ENCODE results near the gene UNK. TPM values are rescaled to one million over a fixed set of nuclear protein-coding genes. Genes with fewer than 3 reads are reported as not detected.

UNK gene
- total and polyA plus RNA-seq, 9 of the 15 experiments (the other 6 are each of a cell fraction or from before 2014, with no cell fraction given) = 12.8 to 38.6 (median 24.8) TPM

- TF ChIP-seq FOXA1 (IDR thresholded peaks at IDR 0.05; ENCODE audit: borderline replicate concordance) (no peak), DEAF1 (CRISPR knock-in tag; IDR thresholded peaks at IDR 0.05) (peak; percentile 11), REST (IDR thresholded peaks at IDR 0.05; ENCODE audit: borderline replicate concordance) (0 out of 2 replicates have a peak, but pooled peaks have one; percentile 5), REST (CRISPR knock-in tag; IDR thresholded peaks at IDR 0.05; ENCODE audit: low read depth) (no peak), ZNF274 (IDR thresholded peaks at IDR 0.05; ENCODE audit: borderline replicate concordance, low read depth, low read length) (no peak), SPI1 (IDR thresholded peaks at IDR 0.05; ENCODE audit: borderline replicate concordance, low read depth, low read length) (0 out of 2 replicates have a peak, but pooled peaks have one; percentile 50), CBX8 (IDR thresholded peaks at IDR 0.05; ENCODE audit: borderline replicate concordance, extremely low read depth, low read depth, low read length, poor library complexity, severe bottlenecking) (no peak), HMBOX1 (IDR thresholded peaks at IDR 0.05) (peak; percentile 84), GABPB2 (CRISPR knock-in tag; conservative IDR thresholded peaks at IDR 0.05) (peak; percentile 93; the same call in 1 of the 2 replicates), THRAP3 (IDR thresholded peaks at IDR 0.05; ENCODE audit: borderline replicate concordance) (peak; percentile 96), ZNF253 (CRISPR knock-in tag; conservative IDR thresholded peaks at IDR 0.05) (peak; percentile 24)
These were observed 8.0 kb upstream of the UNK start (continued) for GRCh38 chr17:75776386-75777295.
